ENCODE measurements around the gene SRD5A3.

SRD5A3 gene

GRCh38 chr4:55411621-55412020 is 65.6 kb downstream of the SRD5A3 start:
- TF ChIP-seq CTCF (conservative IDR thresholded peaks at IDR 0.05), result no peak
- no peak overlapping the region for H3K27ac ChIP-seq

GRCh38 chr4:55416176-55416575 is 70.1 kb downstream of the SRD5A3 start:
- no peak overlapping the region for H3K27ac ChIP-seq
- no peak for TF ChIP-seq CTCF (conservative IDR thresholded peaks at IDR 0.05)

Measured in VCaP (cell line).